LNCaP clone FGC (cell line): ENCODE data around the gene CTDSP2.
"Not testable (repeated sequence)": the region's sequence is repeated elsewhere in the genome, so short reads cannot be mapped to it uniquely, and the experiment has no call there.

Experiments used
- DNase-seq: peaks from one replicate; pipeline ENCODE4 v3.0.0-alpha.2; 2011; ENCODE audit warnings: low read depth
- H3K4me3 ChIP-seq: 2 replicates; pipeline ENCODE4 v1.5.1; 2011; ENCODE audit warnings: mild to moderate bottlenecking, low read depth, low read length, control low read depth
- CTCF ChIP-seq: IDR thresholded peaks from 2 replicates; pipeline ENCODE4 v1.5.1; 2012; ENCODE audit warnings: mild to moderate bottlenecking; ENCODE audit not compliant: control insufficient read depth, insufficient read depth; ENCODE audit errors: extremely low read depth

The CTDSP2 gene

GRCh38 chr12:57859121-57859520, 12.6 kb upstream of the CTDSP2 start:
- no peak overlapping the region for H3K4me3 ChIP-seq
- DNase-seq, result no peak
- TF ChIP-seq CTCF, result no peak

- DNase-seq, result not testable (repeated sequence)
Measured at GRCh38 chr12:57858123-57858522, 11.6 kb upstream of the CTDSP2 start.

GRCh38 chr12:57854965-57855364, 8.4 kb upstream of the CTDSP2 start:
- no peak for DNase-seq
- no peak overlapping the region for H3K4me3 ChIP-seq
- no peak for TF ChIP-seq CTCF

More at GRCh38 chr12:57858123-57858522, 11.6 kb upstream of the CTDSP2 start:
- H3K4me3 ChIP-seq, result not testable (repeated sequence)

- TF ChIP-seq CTCF, result no peak
- H3K4me3 ChIP-seq, result no peak overlapping the region
- DNase-seq, result no peak
Measured at GRCh38 chr12:57853864-57854556, 7.5 kb upstream of the CTDSP2 start.

- no peak overlapping the region for H3K4me3 ChIP-seq
- TF ChIP-seq CTCF, result no peak
- DNase-seq, result no peak
Measured at GRCh38 chr12:57852620-57853500, 6.3 kb upstream of the CTDSP2 start.

- H3K4me3 ChIP-seq, result no peak overlapping the region
- no peak for DNase-seq
- TF ChIP-seq CTCF, result no peak
Measured at GRCh38 chr12:57852200-57852599, 5.7 kb upstream of the CTDSP2 start.

- no peak for TF ChIP-seq CTCF
- DNase-seq, result no peak
- H3K4me3 ChIP-seq, result no peak overlapping the region
Measured at GRCh38 chr12:57851552-57851951, 5.0 kb upstream of the CTDSP2 start.
